Measurements from ENCODE around the gene KRT78. TPM values are rescaled to one million over a fixed set of nuclear protein-coding genes. Genes with fewer than 3 reads are reported as not detected.

Gene KRT78
- total RNA-seq, 1 donor from 2014 or later, result not detected

DNA sequence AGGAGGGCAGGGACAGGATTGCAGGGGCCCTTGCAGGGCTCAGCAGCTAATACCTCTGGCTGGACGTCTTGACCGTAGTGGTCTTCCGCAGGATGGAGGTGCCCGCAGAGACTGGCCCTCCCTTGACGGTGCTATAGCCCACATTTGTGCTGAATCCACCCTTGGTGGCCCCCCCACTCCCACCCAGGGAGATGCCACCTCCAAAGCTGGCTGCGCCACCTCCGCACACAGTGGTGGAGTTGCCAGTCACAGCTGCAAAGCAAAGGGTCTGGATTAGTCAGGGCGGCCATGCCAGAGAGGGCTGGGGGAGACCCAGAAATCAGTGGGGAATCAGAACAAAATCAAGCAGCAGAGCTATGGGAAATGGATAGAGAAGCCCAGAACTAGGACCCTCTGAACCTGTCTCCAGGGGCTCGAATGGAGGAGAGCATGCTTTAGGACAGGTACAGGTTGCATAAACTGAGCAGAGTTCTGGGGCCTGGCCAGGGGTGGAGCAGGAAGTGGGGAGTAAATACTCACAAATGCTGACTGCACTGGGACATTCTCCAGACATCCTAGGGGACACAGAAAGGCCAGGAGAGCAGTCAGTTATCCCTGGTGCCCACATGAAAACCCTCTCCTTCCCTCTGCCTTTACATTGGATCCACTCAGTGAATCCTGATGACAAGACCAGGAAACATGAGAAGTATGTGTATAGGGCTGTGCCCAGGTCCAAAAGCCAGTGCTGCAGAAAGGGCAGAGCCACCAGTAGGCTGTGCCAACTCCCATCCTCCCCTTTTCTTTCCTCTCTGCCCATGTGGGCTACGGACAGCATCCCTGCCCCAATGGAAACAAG lies 26.8 kb downstream of the KRT78 start:
- DNase-seq, result no peak
- Histone ChIP-seq H3K27me3 (peaks cover 36% of the 10 kb centered on the region), H3K4me1 (peaks cover 4% of the 10 kb centered on the region), H3K9me3 (no peaks in the 10 kb centered on the region), H3K36me3 (no peaks in the 10 kb centered on the region), H3K4me3 (no peak overlapping the region), H3K27ac (no peak overlapping the region)
- peak; percentile 4 for ATAC-seq
- intact Hi-C loops (cut with DNase I), result no loop called here
- no peak for TF ChIP-seq CTCF (IDR thresholded peaks at IDR 0.05)

DNA sequence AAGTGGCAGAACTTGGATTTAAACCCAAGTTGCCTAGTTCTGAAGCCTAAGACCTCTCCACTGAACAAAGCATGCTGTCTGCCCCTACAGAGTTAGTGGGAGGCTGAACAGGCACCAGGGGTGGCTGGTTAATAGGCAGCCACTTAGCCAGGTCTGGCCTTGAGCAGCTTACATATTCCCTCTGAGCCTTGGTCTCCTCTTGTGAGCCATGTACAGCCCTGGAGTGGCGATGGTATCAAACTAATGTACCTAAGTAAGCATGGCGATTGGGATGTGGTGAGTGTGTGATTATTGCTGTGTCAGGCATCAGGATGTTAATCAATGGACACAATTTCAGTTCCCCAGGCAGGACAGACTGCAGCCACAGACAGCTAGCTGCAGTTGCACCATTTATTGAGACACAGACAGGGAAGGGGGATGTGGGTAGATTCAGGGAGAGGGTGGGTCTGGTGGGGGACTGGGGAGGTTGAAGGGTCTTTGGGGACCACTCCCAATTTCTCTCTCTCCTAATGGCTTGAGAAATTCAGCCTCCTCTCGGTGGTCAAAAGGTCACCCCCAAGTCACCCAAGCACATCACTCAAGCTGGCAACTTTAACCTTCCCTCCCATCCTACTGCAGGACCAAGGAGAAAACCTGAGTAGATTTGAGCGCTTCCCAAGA lies 27.6 kb downstream of the KRT78 start:
- no peak for DNase-seq
- Histone ChIP-seq H3K36me3 (no peaks in the 10 kb centered on the region), H3K27ac (no peak overlapping the region), H3K4me1 (peaks cover 5% of the 10 kb centered on the region), H3K27me3 (peaks cover 39% of the 10 kb centered on the region), H3K4me3 (no peak overlapping the region), H3K9me3 (no peaks in the 10 kb centered on the region)
- intact Hi-C loops (cut with DNase I), result no loop called here
- TF ChIP-seq CTCF (IDR thresholded peaks at IDR 0.05), result no peak
- no peak for ATAC-seq

DNA sequence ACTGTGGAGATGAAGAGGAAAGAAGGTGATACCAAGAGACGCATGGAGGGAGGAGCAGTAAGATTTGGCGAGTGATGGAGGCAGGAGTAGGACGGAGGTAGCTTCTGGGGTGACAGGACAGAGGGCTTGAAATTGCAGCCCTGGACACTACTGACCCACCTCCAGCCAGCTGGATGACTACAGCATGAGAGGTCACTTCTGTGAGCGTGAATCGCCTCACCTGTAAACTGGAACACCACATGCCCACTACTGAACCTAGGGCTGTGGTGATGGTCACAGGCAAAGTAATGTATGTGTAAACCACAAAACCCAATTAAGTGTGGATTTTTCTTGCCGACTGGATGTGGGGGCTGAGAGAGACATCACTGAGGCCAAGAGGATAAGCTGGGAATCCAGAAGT lies 28.3 kb downstream of the KRT78 start:
- TF ChIP-seq CTCF (IDR thresholded peaks at IDR 0.05), result no peak
- peaks cover 39% of the 10 kb centered on the region for H3K27me3 ChIP-seq
- no peak for ATAC-seq

DNA sequence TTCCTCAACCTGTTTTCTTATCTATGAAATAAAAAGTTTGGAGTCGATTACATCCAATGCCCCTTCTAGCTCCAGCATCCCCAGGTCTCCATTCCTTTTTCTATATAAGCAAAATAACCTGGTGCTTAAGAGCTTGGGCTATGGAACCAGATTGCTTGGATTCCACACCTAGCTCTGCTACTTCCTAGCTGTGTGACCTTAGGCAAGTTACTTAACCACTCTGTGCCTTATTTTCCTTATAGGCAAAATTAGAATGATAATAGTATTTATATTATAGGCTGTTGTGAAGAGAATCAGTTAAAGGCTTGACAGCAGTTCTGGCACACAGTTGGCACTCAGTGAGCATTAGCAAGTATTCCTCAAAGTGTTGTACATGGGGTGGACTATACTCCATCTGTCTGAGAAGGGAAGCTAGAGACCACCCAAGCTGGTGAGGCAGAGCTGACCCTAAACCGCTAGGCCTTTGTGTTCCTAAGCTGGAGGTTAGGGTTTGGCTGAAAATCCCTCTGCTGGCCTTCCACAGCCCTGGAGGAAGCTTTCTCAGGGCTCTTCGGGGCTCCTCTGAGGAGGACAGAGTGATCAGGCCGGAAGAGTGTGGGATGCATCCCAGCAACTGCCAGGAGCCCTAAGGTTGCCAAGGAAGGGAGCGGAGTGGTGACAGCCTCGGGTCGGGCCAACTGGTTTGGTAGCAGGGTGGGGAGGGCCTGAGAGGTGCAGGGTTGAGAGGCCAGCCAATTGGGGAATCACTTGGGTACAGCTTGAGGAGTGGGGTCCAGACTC lies 28.9 kb downstream of the KRT78 start:
- H3K4me3 ChIP-seq, result no peak overlapping the region
- peaks cover 8% of the 10 kb centered on the region for H3K4me1 ChIP-seq
- ATAC-seq (no peak), DNase-seq (no peak)
- no peak overlapping the region for H3K27ac ChIP-seq
- no peaks in the 10 kb centered on the region for H3K9me3 ChIP-seq
- peaks cover 39% of the 10 kb centered on the region for H3K27me3 ChIP-seq
- no peak for TF ChIP-seq CTCF (IDR thresholded peaks at IDR 0.05)
- intact Hi-C loops (cut with DNase I), result no loop called here
- H3K36me3 ChIP-seq, result no peaks in the 10 kb centered on the region

More for the DNA sequence above, 28.3 kb downstream of the KRT78 start:
- no peaks in the 10 kb centered on the region for H3K36me3 ChIP-seq
- no peaks in the 10 kb centered on the region for H3K9me3 ChIP-seq
- H3K27ac ChIP-seq, result no peak overlapping the region
- H3K4me1 ChIP-seq, result peaks cover 8% of the 10 kb centered on the region
- intact Hi-C loops (cut with DNase I), result no loop called here
- DNase-seq, result no peak
- no peak overlapping the region for H3K4me3 ChIP-seq

- H3K27ac ChIP-seq, result no peak overlapping the region
- peaks cover 39% of the 10 kb centered on the region for H3K27me3 ChIP-seq
Observed at GRCh38 chr12:52818887-52819420, 29.8 kb downstream of the KRT78 start.

More at GRCh38 chr12:52818887-52819420, 29.8 kb downstream of the KRT78 start:
- Histone ChIP-seq H3K4me3 (no peak overlapping the region), H3K9me3 (no peaks in the 10 kb centered on the region), H3K4me1 (peaks cover 18% of the 10 kb centered on the region), H3K36me3 (no peaks in the 10 kb centered on the region)
- intact Hi-C loops (cut with DNase I), result no loop called here
- no peak for TF ChIP-seq CTCF (IDR thresholded peaks at IDR 0.05)
- DNase-seq, result no peak
- ATAC-seq, result no peak
